ENCODE data around the gene TBC1D14. TPM values are rescaled to one million over a fixed set of nuclear protein-coding genes. Genes with fewer than 3 reads are reported as not detected.

TBC1D14 gene
- total and polyA plus RNA-seq, 9 of the 15 experiments (the other 6 are each of a cell fraction or from before 2014, with no cell fraction given), result 2.1 to 59.6 (median 44.8) TPM

DNA sequence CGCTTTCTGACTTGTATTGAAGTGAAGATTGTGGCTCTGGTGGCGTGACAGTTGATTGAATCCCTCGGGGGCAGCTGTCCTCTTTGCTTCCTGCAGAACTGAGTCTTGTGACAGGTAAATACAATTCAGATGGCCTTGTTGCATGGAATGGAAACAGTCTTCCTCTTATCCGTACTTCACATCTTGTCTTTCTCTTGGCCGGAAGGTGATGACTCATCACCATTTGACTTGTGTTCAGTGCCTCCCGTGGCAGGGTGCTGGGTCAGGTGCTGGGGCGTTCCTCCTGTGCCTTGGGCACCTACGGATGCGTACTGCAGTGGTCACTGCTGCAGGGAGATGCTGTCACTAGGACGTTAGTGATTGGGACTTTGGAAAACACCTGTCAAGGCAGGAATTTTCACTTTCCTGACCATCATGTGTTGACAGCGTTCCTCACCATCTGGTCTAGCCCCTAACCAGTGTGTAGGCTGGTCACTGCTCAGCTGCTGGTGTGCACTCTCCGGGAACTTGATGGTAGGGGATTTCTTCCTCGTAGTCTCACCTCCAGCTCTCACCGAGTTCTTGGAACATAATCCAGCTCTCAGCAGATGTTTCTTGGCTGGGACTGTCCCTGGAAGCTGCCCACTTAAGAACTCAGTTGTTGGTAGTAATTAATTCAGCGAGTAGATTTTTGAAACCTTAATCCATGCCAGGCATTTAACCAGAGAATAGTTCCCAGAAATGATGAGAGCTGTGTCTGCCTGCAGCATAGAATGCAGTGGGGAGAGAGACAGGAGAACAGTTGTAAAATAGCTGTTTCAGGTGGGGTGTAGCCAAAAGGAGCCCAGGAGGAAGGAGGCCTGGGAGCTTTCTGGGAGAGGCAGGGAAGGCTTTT lies 7.2 kb downstream of the TBC1D14 start (continued):
- TF ChIP-seq GABPB1 (CRISPR knock-in tag; IDR thresholded peaks at IDR 0.05), result 0 out of 2 replicates have a peak, but pooled peaks have one; percentile 31
- TF ChIP-seq GATA2 (CRISPR knock-in tag; IDR thresholded peaks at IDR 0.05), result peak; percentile 67
- no peak for TF ChIP-seq POLR3G (IDR thresholded peaks at IDR 0.05; ENCODE audit: extremely low read depth, insufficient read length, insufficient replicate concordance)
- peak; percentile 80 for TF ChIP-seq MBD2 (IDR thresholded peaks at IDR 0.05; ENCODE audit: borderline replicate concordance, low read depth)
- TF ChIP-seq HDAC8 (tag; IDR thresholded peaks at IDR 0.05), result peak; percentile 50; the same call in 1 of the 2 replicates
- TF ChIP-seq HNRNPLL (IDR thresholded peaks at IDR 0.05; ENCODE audit: low read depth, low read length, poor library complexity, severe bottlenecking), result peak; percentile 37
- TF ChIP-seq CBX2 (IDR thresholded peaks at IDR 0.05; ENCODE audit: insufficient read depth, low read length, poor library complexity, severe bottlenecking), result no peak
- TF ChIP-seq PRMT5 (CRISPR knock-in tag; IDR thresholded peaks at IDR 0.05), result no peak
- TF ChIP-seq ZNF76 (CRISPR knock-in tag; IDR thresholded peaks at IDR 0.05; ENCODE audit: borderline replicate concordance), result peak; percentile 38; the same call in 1 of the 2 replicates
- peak; percentile 34 for TF ChIP-seq POLR2B (IDR thresholded peaks at IDR 0.05; ENCODE audit: low read depth, partially characterized antibody)
- peak; percentile 95 for TF ChIP-seq TOE1 (IDR thresholded peaks at IDR 0.05; ENCODE audit: borderline replicate concordance)
- 0 out of 2 replicates have a peak, but pooled peaks have one; percentile 49 for TF ChIP-seq TOE1 (CRISPR knock-in tag; IDR thresholded peaks at IDR 0.05; ENCODE audit: borderline replicate concordance, low read depth)
- peak; percentile 67 for TF ChIP-seq SETDB1 (IDR thresholded peaks at IDR 0.05; ENCODE audit: low read length)
- no peak for TF ChIP-seq ZNF717 (CRISPR knock-in tag; IDR thresholded peaks at IDR 0.05)
- peak; percentile 47 for TF ChIP-seq HMGN3 (IDR thresholded peaks at IDR 0.05; ENCODE audit: borderline replicate concordance, extremely low read depth, insufficient read length, low read depth, low read length)
- TF ChIP-seq KDM2B (CRISPR knock-in tag; IDR thresholded peaks at IDR 0.05), result 0 out of 2 replicates have a peak, but pooled peaks have one; percentile 41
- TF ChIP-seq BCOR (IDR thresholded peaks at IDR 0.05), result peak; percentile 82
- TF ChIP-seq, protein P1, sequence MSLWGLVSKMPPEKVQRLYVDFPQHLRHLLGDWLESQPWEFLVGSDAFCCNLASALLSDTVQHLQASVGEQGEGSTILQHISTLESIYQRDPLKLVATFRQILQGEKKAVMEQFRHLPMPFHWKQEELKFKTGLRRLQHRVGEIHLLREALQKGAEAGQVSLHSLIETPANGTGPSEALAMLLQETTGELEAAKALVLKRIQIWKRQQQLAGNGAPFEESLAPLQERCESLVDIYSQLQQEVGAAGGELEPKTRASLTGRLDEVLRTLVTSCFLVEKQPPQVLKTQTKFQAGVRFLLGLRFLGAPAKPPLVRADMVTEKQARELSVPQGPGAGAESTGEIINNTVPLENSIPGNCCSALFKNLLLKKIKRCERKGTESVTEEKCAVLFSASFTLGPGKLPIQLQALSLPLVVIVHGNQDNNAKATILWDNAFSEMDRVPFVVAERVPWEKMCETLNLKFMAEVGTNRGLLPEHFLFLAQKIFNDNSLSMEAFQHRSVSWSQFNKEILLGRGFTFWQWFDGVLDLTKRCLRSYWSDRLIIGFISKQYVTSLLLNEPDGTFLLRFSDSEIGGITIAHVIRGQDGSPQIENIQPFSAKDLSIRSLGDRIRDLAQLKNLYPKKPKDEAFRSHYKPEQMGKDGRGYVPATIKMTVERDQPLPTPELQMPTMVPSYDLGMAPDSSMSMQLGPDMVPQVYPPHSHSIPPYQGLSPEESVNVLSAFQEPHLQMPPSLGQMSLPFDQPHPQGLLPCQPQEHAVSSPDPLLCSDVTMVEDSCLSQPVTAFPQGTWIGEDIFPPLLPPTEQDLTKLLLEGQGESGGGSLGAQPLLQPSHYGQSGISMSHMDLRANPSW (CRISPR knock-in tag; IDR thresholded peaks at IDR 0.05), result no peak
- TF ChIP-seq RCOR1 (IDR thresholded peaks at IDR 0.05; ENCODE audit: borderline replicate concordance in 1 of 2, low read depth in 2 of 2, low read length in 2 of 2), result peak; percentile 43 to 93; a peak in 3 of 4 replicates
- no peak for TF ChIP-seq ZBTB49 (CRISPR knock-in tag; IDR thresholded peaks at IDR 0.05; ENCODE audit: borderline replicate concordance)
- TF ChIP-seq DIDO1 (tag; IDR thresholded peaks at IDR 0.05; ENCODE audit: low read depth), result no peak
- TF ChIP-seq CAMTA2 (CRISPR knock-in tag; conservative IDR thresholded peaks at IDR 0.05), result no peak

Data from K562 (cell line).